WTC11 (cell line): ENCODE data around the gene TMEM30A. TPM values are rescaled to one million over a fixed set of nuclear protein-coding genes. Genes with fewer than 3 reads are reported as not detected.

Source experiments
- ATAC-seq: fragments of 200-7000 bp; cut with Tn5 transposase; 2 replicates; pipeline ENCODE4 v1.10.0; 2021; ENCODE audit warnings: mild to moderate bottlenecking, moderate library complexity
- CTCF ChIA-PET: fragments of 300-600 bp; sonication (Branson Sonifier 250); formaldehyde crosslinking; loops from one replicate; lab custom pipeline; 2021; ENCODE audit warnings: antibody characterized with exemption; lab: Charles Lee
- POLR2A ChIA-PET: fragments of 350-600 bp; sonication (Branson Sonifier 250); formaldehyde crosslinking; loops from one replicate; lab custom pipeline; 2021; ENCODE audit warnings: antibody characterized with exemption; lab: Charles Lee
- DNase-seq: peaks from one replicate; pipeline ENCODE4 v3.0.0; 2021; ENCODE audit warnings: low spot score
- H3K27ac Mint-ChIP-seq: 2 replicates; pipeline ENCODE4 v1.8.0; 2021; ENCODE audit warnings: mixed read lengths
- H3K27me3 Mint-ChIP-seq: 2 replicates; pipeline ENCODE4 v1.8.0; 2021; ENCODE audit warnings: low read depth, mild to moderate bottlenecking, moderate library complexity, mixed read lengths
- H3K36me3 Mint-ChIP-seq: 2 replicates; pipeline ENCODE4 v1.8.0; 2021; ENCODE audit warnings: mixed read lengths
- H3K4me1 Mint-ChIP-seq: 2 replicates; pipeline ENCODE4 v1.8.0; 2022; ENCODE audit warnings: mixed read lengths
- H3K4me3 Mint-ChIP-seq: 2 replicates; pipeline ENCODE4 v1.8.0; 2021; ENCODE audit warnings: mild to moderate bottlenecking, moderate library complexity, mixed read lengths
- H3K9me3 Mint-ChIP-seq: 2 replicates; pipeline ENCODE4 v1.8.0; 2021; ENCODE audit warnings: mixed read lengths
- CDX4 ChIP-seq: fragments of 250-450 bp; sonication (Bioruptor Pico); IDR thresholded peaks from 2 replicates; pipeline ENCODE4 v1.9.0; 2021; ENCODE audit warnings: moderate library complexity, mild to moderate bottlenecking, inconsistent platforms, borderline replicate concordance
- ESRRA ChIP-seq: sonication (generic); formaldehyde crosslinking; IDR thresholded peaks from 2 replicates; pipeline ENCODE4 v1.8.1; 2022; ENCODE audit warnings: mild to moderate bottlenecking, missing genetic modification reagents, borderline replicate concordance
- ETV6 ChIP-seq: sonication (generic); formaldehyde crosslinking; IDR thresholded peaks from 2 replicates; pipeline ENCODE4 v1.8.1; 2022; ENCODE audit warnings: mild to moderate bottlenecking, missing genetic modification reagents
- FOXJ3 ChIP-seq: sonication (generic); formaldehyde crosslinking; IDR thresholded peaks from 2 replicates; pipeline ENCODE4 v1.9.0; 2021; ENCODE audit warnings: missing genetic modification reagents, mild to moderate bottlenecking, borderline replicate concordance
- HMGXB4 ChIP-seq: sonication (generic); formaldehyde crosslinking; IDR thresholded peaks from 2 replicates; pipeline ENCODE4 v1.8.1; 2023; ENCODE audit warnings: mild to moderate bottlenecking, moderate library complexity, missing genetic modification reagents
- NFATC4 ChIP-seq: fragments of 250-450 bp; sonication (Bioruptor Pico); IDR thresholded peaks from 2 replicates; pipeline ENCODE4 v1.9.0; 2021; ENCODE audit warnings: mild to moderate bottlenecking
- RELA ChIP-seq: sonication (generic); formaldehyde crosslinking; IDR thresholded peaks from 2 replicates; pipeline ENCODE4 v1.8.1; 2022; ENCODE audit warnings: missing genetic modification reagents, mild to moderate bottlenecking, borderline replicate concordance
- RORB ChIP-seq: fragments of 250-450 bp; sonication (Bioruptor Pico); IDR thresholded peaks from 2 replicates; pipeline ENCODE4 v1.9.0; 2021; ENCODE audit warnings: mild to moderate bottlenecking
- TP53 ChIP-seq: sonication (generic); formaldehyde crosslinking; IDR thresholded peaks from 2 replicates; pipeline ENCODE4 v1.8.1; 2023; ENCODE audit warnings: mild to moderate bottlenecking, missing genetic modification reagents
- ZMAT4 ChIP-seq: fragments of 250-450 bp; sonication (Bioruptor Pico); IDR thresholded peaks from 2 replicates; pipeline ENCODE4 v1.9.0; 2021; ENCODE audit warnings: mild to moderate bottlenecking
- ZNF138 ChIP-seq: sonication (generic); formaldehyde crosslinking; conservative IDR thresholded peaks from 2 replicates; pipeline ENCODE4 v1.8.1; 2022; ENCODE audit warnings: mild to moderate bottlenecking, moderate library complexity, missing genetic modification reagents
- ZNF425 ChIP-seq: fragments of 250-450 bp; sonication (Bioruptor Pico); conservative IDR thresholded peaks from 2 replicates; pipeline ENCODE4 v1.9.0; 2021; ENCODE audit warnings: mild to moderate bottlenecking
- ZSCAN18 ChIP-seq: fragments of 250-450 bp; sonication (Bioruptor Pico); IDR thresholded peaks from 2 replicates; pipeline ENCODE4 v2.1.2; 2022; ENCODE audit warnings: mild to moderate bottlenecking, moderate library complexity
- total RNA-seq: library from RNA; stranded (reverse); gene quantifications from 3 replicates; pipeline ENCODE4 v1.2.3, GENCODE V29; 2021
- TF ChIP-seq, protein P1 (sequence below): sonication (generic); formaldehyde crosslinking; IDR thresholded peaks from 2 replicates; pipeline ENCODE4 v1.8.1; 2022; ENCODE audit warnings: low read depth, mild to moderate bottlenecking, moderate library complexity, missing genetic modification reagents, borderline replicate concordance

TMEM30A gene
- total RNA-seq, 1 experiment from 2014 or later: 81.2 TPM

DNA sequence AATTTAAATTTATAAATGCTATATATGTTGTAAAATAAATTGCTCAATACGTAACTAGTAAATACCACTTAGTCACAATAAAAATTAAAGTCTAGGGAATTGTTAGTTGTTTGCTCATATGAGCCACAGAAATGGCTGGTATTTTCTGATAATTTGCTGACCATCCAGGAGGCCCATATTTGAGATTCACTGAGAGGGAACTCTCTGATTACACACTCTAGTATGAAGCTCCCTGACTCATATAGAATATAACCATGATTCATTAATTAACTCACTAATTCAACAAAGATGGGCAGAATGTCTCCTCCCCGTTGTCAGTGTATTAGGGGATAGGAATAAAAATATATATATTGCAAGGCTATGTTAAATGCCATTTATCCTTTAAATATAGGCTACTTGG lies 46.6 kb upstream of the TMEM30A start (continued):
- TF ChIP-seq, protein P1, sequence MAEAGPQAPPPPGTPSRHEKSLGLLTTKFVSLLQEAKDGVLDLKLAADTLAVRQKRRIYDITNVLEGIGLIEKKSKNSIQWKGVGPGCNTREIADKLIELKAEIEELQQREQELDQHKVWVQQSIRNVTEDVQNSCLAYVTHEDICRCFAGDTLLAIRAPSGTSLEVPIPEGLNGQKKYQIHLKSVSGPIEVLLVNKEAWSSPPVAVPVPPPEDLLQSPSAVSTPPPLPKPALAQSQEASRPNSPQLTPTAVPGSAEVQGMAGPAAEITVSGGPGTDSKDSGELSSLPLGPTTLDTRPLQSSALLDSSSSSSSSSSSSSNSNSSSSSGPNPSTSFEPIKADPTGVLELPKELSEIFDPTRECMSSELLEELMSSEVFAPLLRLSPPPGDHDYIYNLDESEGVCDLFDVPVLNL (CRISPR knock-in tag): no peak
- TF ChIP-seq ZNF425 (CRISPR knock-in tag) (no peak), CDX4 (CRISPR knock-in tag) (no peak), HMGXB4 (CRISPR knock-in tag) (no peak), NFATC4 (CRISPR knock-in tag) (no peak), RELA (no peak)

DNA sequence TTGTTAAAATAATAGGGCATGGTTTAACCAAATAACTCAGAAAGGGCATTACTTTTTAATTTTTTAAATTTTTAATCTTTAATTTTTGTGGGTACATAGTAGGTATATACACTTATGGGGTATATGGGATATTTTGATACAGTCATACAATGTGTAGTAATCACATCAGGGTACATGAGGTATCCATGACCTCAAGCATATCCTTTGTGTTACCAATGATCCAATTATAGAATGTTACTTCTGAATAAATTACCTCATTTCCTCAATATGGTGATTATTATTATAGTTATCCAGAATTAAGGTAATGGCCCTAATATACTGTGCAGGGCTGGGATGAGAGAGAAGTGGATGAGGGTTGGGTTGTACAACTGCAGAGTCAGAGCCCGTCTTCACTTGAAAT lies 45.1 kb upstream of the TMEM30A start:
- H3K27me3 Mint-ChIP-seq: no peaks in the 10 kb centered on the region
- H3K9me3 Mint-ChIP-seq: peaks cover 3% of the 10 kb centered on the region
- ChIA-PET CTCF (interaction anchor here (1.7 kb wide), 1 partner anchor 38 kb away, joined by 4 read pairs; no protein-coding TSS in a partner anchor), POLR2A (no interaction called here)
- H3K36me3 Mint-ChIP-seq: no peaks in the 10 kb centered on the region
- DNase-seq: no peak
- H3K4me1 Mint-ChIP-seq: peaks cover 48% of the 10 kb centered on the region
- ATAC-seq: no peak
- TF ChIP-seq ZSCAN18 (CRISPR knock-in tag) (no peak), FOXJ3 (CRISPR knock-in tag) (no peak), ESRRA (no peak), ZNF138 (CRISPR knock-in tag) (no peak), ETV6 (CRISPR knock-in tag) (no peak), RORB (CRISPR knock-in tag) (no peak)
- H3K27ac Mint-ChIP-seq: no peak overlapping the region
- no peak overlapping the region for H3K4me3 Mint-ChIP-seq

DNA sequence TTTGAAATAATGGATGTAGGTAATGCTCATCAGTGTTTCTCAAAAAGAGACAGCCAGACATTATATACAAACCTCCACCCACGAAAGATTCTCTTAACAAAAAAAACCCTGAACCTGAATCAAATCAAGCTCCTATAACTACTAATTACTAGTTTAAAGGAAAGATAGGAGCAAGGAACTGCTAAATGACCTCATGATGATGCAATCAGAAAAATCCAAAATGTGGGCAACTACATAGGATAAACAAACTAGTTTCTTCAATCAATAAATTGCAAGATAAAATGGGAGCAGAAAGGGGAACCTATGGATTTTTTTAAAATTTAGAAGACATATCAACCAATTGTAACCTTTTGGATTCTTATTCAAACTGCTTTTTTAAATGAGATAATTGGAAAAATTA lies 43.2 kb upstream of the TMEM30A start:
- Mint-ChIP-seq H3K9me3 (peaks cover 13% of the 10 kb centered on the region), H3K27ac (no peak overlapping the region), H3K4me1 (peaks cover 31% of the 10 kb centered on the region), H3K36me3 (no peaks in the 10 kb centered on the region; the same call in 1 of the 2 replicates), H3K4me3 (no peak overlapping the region), H3K27me3 (no peaks in the 10 kb centered on the region)
- CTCF ChIA-PET: no interaction called here
- no peak for TF ChIP-seq TP53 (CRISPR knock-in tag)
- TF ChIP-seq, protein P1 (CRISPR knock-in tag): no peak
- TF ChIP-seq ZMAT4 (CRISPR knock-in tag): no peak
- no peak for DNase-seq
- POLR2A ChIA-PET: interaction anchor here (1.1 kb wide), 1 partner anchor 21 kb away, joined by 3 read pairs; no protein-coding TSS in a partner anchor
- ATAC-seq: no peak
